RWPE2 (cell line): ENCODE measurements around the gene RAI14.

ENCODE experiments used
- ATAC-seq: fragments of 200-7000 bp; cut with Tn5 transposase; 3 replicates; pipeline ENCODE4 v1.9.1; 2021; ENCODE audit warnings: low read depth
- DNase-seq: peaks from one replicate; pipeline ENCODE4 v3.0.0-alpha.2; 2020; ENCODE audit warnings: low spot score
- H3K27ac ChIP-seq: fragments of 450-650 bp; 2 replicates; pipeline ENCODE4 v1.5.1; 2017; ENCODE audit warnings: mild to moderate bottlenecking; ENCODE audit not compliant: poor library complexity, severe bottlenecking
- H3K27me3 ChIP-seq: fragments of 250-450 bp; sonication (Bioruptor Pico); 2 replicates; pipeline ENCODE4 v1.5.1; 2021; ENCODE audit warnings: mild to moderate bottlenecking, moderate library complexity; ENCODE audit not compliant: insufficient read depth, poor library complexity, severe bottlenecking
- H3K36me3 ChIP-seq: fragments of 250-450 bp; sonication (Bioruptor Pico); 2 replicates; pipeline ENCODE4 v1.5.1; 2020; ENCODE audit warnings: low read depth, mild to moderate bottlenecking, moderate library complexity
- H3K4me1 ChIP-seq: fragments of 250-450 bp; sonication (Bioruptor Pico); 2 replicates; pipeline ENCODE4 v1.5.1; 2021; ENCODE audit warnings: mild to moderate bottlenecking, moderate library complexity; ENCODE audit not compliant: insufficient read depth, poor library complexity, severe bottlenecking
- H3K4me3 ChIP-seq: fragments of 250-450 bp; sonication (Bioruptor Pico); 2 replicates; pipeline ENCODE4 v1.5.1; 2021; ENCODE audit warnings: mild to moderate bottlenecking, moderate library complexity; ENCODE audit not compliant: severe bottlenecking
- H3K9me3 ChIP-seq: fragments of 250-450 bp; sonication (Bioruptor Pico); 2 replicates; pipeline ENCODE4 v1.5.1; 2021; ENCODE audit warnings: mild to moderate bottlenecking, moderate library complexity; ENCODE audit not compliant: severe bottlenecking
- TF ChIP-seq, protein P1 (sequence below): fragments of 450-650 bp; IDR thresholded peaks from one replicate; pipeline ENCODE4 v1.5.1; 2017; ENCODE audit warnings: mild to moderate bottlenecking, moderate library complexity; ENCODE audit not compliant: poor library complexity, severe bottlenecking

Gene RAI14

DNA sequence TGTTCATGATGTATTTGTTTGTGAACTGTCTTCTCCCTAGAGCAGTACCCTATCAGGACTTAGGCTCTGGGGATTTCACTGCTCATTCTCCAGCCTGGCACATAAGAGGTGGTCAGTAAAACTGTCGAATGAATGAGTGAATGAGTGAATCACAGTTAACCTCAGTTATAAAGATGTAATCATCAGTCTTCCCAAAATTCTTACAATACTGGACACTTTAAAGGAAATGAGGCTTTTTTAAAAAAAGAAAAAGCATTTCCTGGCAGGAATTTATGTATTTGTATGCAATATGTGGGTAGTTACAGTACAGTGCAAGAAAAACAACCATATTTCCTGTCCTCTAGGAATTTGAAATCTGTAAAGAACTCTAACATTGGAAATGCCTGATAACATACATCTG is 59.6 kb downstream of the RAI14 start:
- Histone ChIP-seq H3K4me3 (no peak overlapping the region), H3K4me1 (peaks cover 31% of the 10 kb centered on the region), H3K9me3 (no peaks in the 10 kb centered on the region), H3K36me3 (peaks cover 4% of the 10 kb centered on the region; the same call in 1 of the 2 replicates), H3K27ac (peak overlapping the region; percentile 86), H3K27me3 (no peaks in the 10 kb centered on the region)
- TF ChIP-seq, protein P1, sequence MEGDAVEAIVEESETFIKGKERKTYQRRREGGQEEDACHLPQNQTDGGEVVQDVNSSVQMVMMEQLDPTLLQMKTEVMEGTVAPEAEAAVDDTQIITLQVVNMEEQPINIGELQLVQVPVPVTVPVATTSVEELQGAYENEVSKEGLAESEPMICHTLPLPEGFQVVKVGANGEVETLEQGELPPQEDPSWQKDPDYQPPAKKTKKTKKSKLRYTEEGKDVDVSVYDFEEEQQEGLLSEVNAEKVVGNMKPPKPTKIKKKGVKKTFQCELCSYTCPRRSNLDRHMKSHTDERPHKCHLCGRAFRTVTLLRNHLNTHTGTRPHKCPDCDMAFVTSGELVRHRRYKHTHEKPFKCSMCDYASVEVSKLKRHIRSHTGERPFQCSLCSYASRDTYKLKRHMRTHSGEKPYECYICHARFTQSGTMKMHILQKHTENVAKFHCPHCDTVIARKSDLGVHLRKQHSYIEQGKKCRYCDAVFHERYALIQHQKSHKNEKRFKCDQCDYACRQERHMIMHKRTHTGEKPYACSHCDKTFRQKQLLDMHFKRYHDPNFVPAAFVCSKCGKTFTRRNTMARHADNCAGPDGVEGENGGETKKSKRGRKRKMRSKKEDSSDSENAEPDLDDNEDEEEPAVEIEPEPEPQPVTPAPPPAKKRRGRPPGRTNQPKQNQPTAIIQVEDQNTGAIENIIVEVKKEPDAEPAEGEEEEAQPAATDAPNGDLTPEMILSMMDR: no peak
- no peak for DNase-seq
- no peak for ATAC-seq

DNA sequence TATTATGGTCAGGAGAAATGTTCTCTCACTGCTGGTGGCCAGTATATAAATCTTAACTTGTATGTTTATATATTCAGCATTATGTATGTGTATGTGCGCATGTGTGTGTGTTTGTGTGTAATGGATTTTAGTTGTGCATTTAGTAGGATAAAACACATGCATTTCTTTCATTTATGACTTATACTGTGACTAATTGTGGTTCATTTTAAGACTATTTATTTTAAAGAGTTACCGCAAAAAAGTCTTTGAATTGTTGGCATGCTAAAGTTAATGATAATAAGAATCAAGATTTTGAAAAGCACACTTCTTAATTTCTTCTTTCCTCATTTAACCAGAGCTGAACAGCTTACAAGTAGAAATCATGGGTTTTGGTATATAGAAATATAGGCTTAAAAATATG is 60.9 kb downstream of the RAI14 start:
- peak overlapping the region; percentile 86 for H3K27ac ChIP-seq
- peaks cover 31% of the 10 kb centered on the region for H3K4me1 ChIP-seq
- ATAC-seq (no peak; the same call in 2 of the 3 replicates), DNase-seq (no peak)
- TF ChIP-seq, protein P1: no peak
- H3K36me3 ChIP-seq: peaks cover 4% of the 10 kb centered on the region; the same call in 1 of the 2 replicates
- no peak overlapping the region for H3K4me3 ChIP-seq
- H3K9me3 ChIP-seq: no peaks in the 10 kb centered on the region
- no peaks in the 10 kb centered on the region for H3K27me3 ChIP-seq

DNA sequence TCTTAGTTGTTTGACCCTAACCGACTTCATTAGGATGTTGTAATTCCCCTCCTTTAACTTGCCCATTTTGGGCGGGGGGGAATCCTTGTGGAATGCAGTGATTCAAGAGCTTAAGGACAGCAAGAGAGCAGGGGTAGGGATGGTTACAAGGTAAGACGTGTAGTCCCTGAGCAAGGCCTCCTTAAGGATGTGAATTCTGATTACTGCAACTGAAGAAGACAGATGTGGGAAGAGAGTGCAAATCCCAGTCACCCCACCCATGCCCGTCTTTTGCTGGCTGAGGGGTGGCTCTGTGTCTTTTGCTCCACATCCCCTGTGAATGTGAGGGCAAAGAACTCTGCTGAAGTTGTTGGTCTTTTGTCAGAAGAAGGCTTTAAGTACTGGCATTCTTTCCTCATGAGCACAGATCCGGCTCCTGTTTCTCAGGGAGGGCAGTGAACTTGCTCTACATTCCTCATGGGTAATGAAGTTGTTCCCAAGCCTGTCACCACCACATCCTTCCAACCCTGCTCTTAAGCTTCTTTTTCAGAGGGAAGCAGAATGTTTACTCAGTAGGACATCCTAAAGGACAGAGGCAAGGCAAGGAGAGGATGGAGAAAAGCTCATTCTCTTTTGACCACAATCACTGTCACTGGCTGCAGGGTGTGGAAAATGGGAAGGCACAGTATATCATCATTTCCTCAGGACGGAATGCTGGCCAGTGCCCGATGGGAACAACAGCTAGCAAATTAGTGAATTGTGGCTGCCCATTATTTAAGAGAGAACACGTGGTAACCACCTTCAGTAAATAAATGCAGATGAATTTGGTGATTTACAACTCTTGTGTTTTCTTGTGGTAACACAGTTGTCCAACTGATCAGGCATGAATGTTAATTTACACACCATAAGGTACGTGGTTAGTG is 61.5 kb downstream of the RAI14 start:
- DNase-seq (peak; percentile 81), ATAC-seq (peak; percentile 89)
- TF ChIP-seq, protein P1: no peak
- Histone ChIP-seq H3K27me3 (no peaks in the 10 kb centered on the region), H3K36me3 (no peaks in the 10 kb centered on the region; the same call in 1 of the 2 replicates), H3K4me1 (peaks cover 31% of the 10 kb centered on the region), H3K27ac (peak overlapping the region; percentile 86), H3K9me3 (no peaks in the 10 kb centered on the region), H3K4me3 (no peak overlapping the region)

DNA sequence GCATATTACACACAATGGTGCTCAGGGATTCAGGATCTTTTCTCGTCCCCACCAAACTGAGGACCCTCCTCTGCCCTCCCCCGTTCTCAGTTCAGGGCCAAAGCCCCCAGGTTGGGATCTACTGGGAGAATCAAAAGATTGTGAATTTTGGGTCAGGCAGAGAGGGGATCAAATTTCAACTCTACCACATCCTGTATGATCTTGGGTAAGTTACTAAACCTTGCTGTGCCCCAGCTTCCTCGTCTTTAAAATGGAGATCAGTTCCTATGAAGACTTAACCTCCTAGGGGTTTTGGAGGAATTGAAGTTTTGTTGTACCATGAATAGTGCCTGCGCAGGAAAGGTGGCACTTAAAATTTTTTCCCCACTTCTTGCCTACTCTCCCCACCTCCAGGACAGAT is 62.4 kb downstream of the RAI14 start:
- H3K4me1 ChIP-seq: peaks cover 31% of the 10 kb centered on the region
- TF ChIP-seq, protein P1: no peak
- H3K27me3 ChIP-seq: no peaks in the 10 kb centered on the region
- H3K9me3 ChIP-seq: no peaks in the 10 kb centered on the region
- no peak for ATAC-seq
- DNase-seq: no peak
- peak overlapping the region; percentile 86 for H3K27ac ChIP-seq
- no peak overlapping the region for H3K4me3 ChIP-seq
- H3K36me3 ChIP-seq: no peaks in the 10 kb centered on the region; the same call in 1 of the 2 replicates

DNA sequence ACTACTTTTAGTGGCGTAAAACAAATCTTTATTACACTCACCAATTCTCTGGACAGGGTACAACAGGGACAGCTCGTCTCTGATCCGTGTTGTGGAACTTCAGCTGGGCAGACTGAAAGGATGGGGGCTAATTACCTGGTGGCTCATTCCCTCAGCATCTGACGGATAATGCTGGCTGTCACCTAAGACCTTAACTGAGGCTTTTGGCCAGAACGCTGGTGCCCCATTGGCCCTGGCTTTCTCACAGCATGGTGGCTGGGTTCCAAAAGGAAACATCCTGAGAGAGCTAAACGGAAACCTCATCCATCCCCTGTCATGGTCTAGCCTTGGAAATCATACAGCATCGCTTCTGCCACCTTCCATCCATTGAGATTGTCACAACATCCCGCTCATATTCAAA is 62.9 kb downstream of the RAI14 start:
- peaks cover 31% of the 10 kb centered on the region for H3K4me1 ChIP-seq
- no peaks in the 10 kb centered on the region for H3K9me3 ChIP-seq
- peak overlapping the region; percentile 86 for H3K27ac ChIP-seq
- no peak overlapping the region for H3K4me3 ChIP-seq
- DNase-seq (no peak), ATAC-seq (no peak)
- TF ChIP-seq, protein P1: no peak
- no peaks in the 10 kb centered on the region for H3K27me3 ChIP-seq
- no peaks in the 10 kb centered on the region; the same call in 1 of the 2 replicates for H3K36me3 ChIP-seq
